PC-3 (cell line): ENCODE measurements around the gene DCDC1. TPM values are rescaled to one million over a fixed set of nuclear protein-coding genes. Genes with fewer than 3 reads are reported as not detected.

Experiments
- ATAC-seq: fragments of 200-7000 bp; cut with Tn5 transposase; 2 replicates; pipeline ENCODE4 v1.9.1; 2020; ENCODE audit warnings: mild to moderate bottlenecking, moderate library complexity
- BruUV-seq: library from RNA; stranded (reverse); fragments of 400-500 nt; replicated peaks from 2 replicates; lab custom pipeline; 2021; lab: Mats Ljungman, UMichigan
- CTCF ChIA-PET: fragments of 300-600 bp; sonication (Branson Sonifier 250); formaldehyde crosslinking; loops from one replicate; lab custom pipeline; 2022; ENCODE audit warnings: antibody characterized with exemption; lab: Charles Lee
- POLR2A ChIA-PET: fragments of 300-600 bp; sonication (Branson Sonifier 250); formaldehyde crosslinking; loops from one replicate; lab custom pipeline; 2022; ENCODE audit warnings: antibody characterized with exemption; ENCODE audit not compliant: unreplicated experiment; lab: Charles Lee
- DNase-seq: peaks from one replicate; pipeline ENCODE4 v3.0.0-alpha.2; 2015
- H2AFZ ChIP-seq: fragments of 300-600 bp; sonication (generic); 2 replicates; pipeline ENCODE4 v1.6.0; 2016; ENCODE audit warnings: antibody characterized with exemption, low read length
- H3F3A ChIP-seq: fragments of 300-600 bp; sonication (generic); one replicate; pipeline ENCODE4 v1.6.0; 2017; ENCODE audit warnings: antibody characterized with exemption, low read length, control low read depth, mild to moderate bottlenecking; ENCODE audit not compliant: unreplicated experiment
- H3K27ac ChIP-seq: fragments of 300-600 bp; sonication (generic); 2 replicates; pipeline ENCODE4 v1.5.1; 2016; ENCODE audit warnings: mild to moderate bottlenecking, low read length
- H3K27me3 ChIP-seq: fragments of 300-600 bp; sonication (generic); 2 replicates; pipeline ENCODE4 v1.6.1; 2016; ENCODE audit warnings: low read length, mixed read lengths
- H3K36me3 ChIP-seq: fragments of 300-600 bp; sonication (generic); 2 replicates; pipeline ENCODE4 v1.6.1; 2016; ENCODE audit warnings: low read depth, mixed run types, low read length, mixed read lengths
- H3K4me1 ChIP-seq: fragments of 300-600 bp; sonication (generic); 2 replicates; pipeline ENCODE4 v1.5.1; 2016; ENCODE audit warnings: low read length; ENCODE audit not compliant: insufficient read depth
- H3K4me2 ChIP-seq: fragments of 300-600 bp; sonication (generic); 2 replicates; pipeline ENCODE4 v1.6.0; 2016; ENCODE audit warnings: low read length
- H3K4me3 ChIP-seq: fragments of 300-600 bp; sonication (generic); 2 replicates; pipeline ENCODE4 v1.5.1; 2016; ENCODE audit warnings: mild to moderate bottlenecking, low read length, mixed read lengths
- H3K79me2 ChIP-seq: fragments of 300-600 bp; sonication (generic); 2 replicates; pipeline ENCODE4 v1.6.1; 2017; ENCODE audit warnings: low read length, mixed read lengths
- H3K9ac ChIP-seq: fragments of 300-600 bp; sonication (generic); 2 replicates; pipeline ENCODE4 v1.6.0; 2016; ENCODE audit warnings: mild to moderate bottlenecking, low read length
- H3K9me2 ChIP-seq: fragments of 300-600 bp; sonication (generic); replicated peaks from 2 replicates; pipeline ENCODE4 v1.6.1; 2016; ENCODE audit warnings: mixed run types, low read length, mixed read lengths
- H3K9me3 ChIP-seq: fragments of 300-600 bp; sonication (generic); 2 replicates; pipeline ENCODE4 v1.6.1; 2016; ENCODE audit warnings: low read length, mixed read lengths
- H4K20me1 ChIP-seq: fragments of 300-600 bp; sonication (generic); 2 replicates; pipeline ENCODE4 v1.6.1; 2016; ENCODE audit warnings: low read length, mixed read lengths
- CTCF ChIP-seq: fragments of 300-600 bp; sonication (generic); conservative IDR thresholded peaks from 2 replicates; pipeline ENCODE4 v1.5.1; 2017; ENCODE audit warnings: antibody characterized with exemption, low read depth, mild to moderate bottlenecking, low read length
- EZH2 ChIP-seq: fragments of 300-600 bp; sonication (generic); IDR thresholded peaks from one replicate; pipeline ENCODE4 v1.6.1; 2017; ENCODE audit warnings: antibody characterized with exemption, mild to moderate bottlenecking, low read length; ENCODE audit not compliant: unreplicated experiment
- EZH2phosphoT487 ChIP-seq: fragments of 300-600 bp; sonication (generic); IDR thresholded peaks from 2 replicates; pipeline ENCODE4 v1.6.1; 2018; ENCODE audit warnings: mild to moderate bottlenecking, antibody characterized with exemption, low read length, borderline replicate concordance
- intact Hi-C: fragments of 100-400 bp; cut with micrococcal nuclease; formaldehyde crosslinking; loops from 2 replicates; pipeline ENCODE4 v1.9.0; 2023
- total RNA-seq: library from RNA; depleted of rRNA; stranded (reverse); fragments of >200 nt; gene quantifications from 2 replicates; pipeline ENCODE4 v1.2.3, GENCODE V29; 2014

The DCDC1 gene
- total RNA-seq, 1 experiment from 2014 or later: not detected

DNA sequence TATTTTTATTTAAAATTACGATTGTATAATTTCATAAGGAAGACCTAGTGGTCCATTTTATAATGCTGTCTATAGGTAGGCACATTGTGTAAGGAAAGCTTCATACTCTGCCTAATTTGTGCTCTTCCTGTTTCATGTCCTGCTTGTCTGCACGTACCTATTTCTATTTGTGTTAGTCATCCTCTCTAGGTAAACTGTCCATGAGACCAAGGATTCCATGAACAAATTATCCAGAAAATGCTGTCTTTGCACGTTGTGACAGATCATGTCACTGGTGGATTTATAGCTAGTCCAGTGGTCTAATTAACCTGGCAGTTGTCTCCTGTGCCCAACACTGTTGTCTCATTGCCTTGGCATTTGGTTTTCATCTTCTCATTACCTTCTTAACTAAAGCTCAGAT, 44.8 kb upstream of the DCDC1 start:
- H3K9ac ChIP-seq: no peak overlapping the region
- peaks cover 16% of the 10 kb centered on the region for H3K4me1 ChIP-seq
- TF ChIP-seq CTCF: no peak
- TF ChIP-seq EZH2phosphoT487: no peak
- no peak for TF ChIP-seq EZH2
- no peak overlapping the region for H3K4me2 ChIP-seq
- peak; percentile 40 for DNase-seq
- intact Hi-C loops: no loop called here
- H3K4me3 ChIP-seq: no peak overlapping the region
- ATAC-seq: no peak
- no peaks in the 10 kb centered on the region for H3K9me2 ChIP-seq
- no peaks in the 10 kb centered on the region for H3K79me2 ChIP-seq
- ChIA-PET CTCF (no interaction called here), POLR2A (no interaction called here)
- H3K9me3 ChIP-seq: no peaks in the 10 kb centered on the region
- H3F3A ChIP-seq: no peaks in the 10 kb centered on the region
- no peaks in the 10 kb centered on the region for H4K20me1 ChIP-seq
- no peak overlapping the region for H2AFZ ChIP-seq
- BruUV-seq: no TSS peak
- H3K27ac ChIP-seq: no peak overlapping the region
- no peaks in the 10 kb centered on the region for H3K36me3 ChIP-seq
- H3K27me3 ChIP-seq: no peaks in the 10 kb centered on the region

DNA sequence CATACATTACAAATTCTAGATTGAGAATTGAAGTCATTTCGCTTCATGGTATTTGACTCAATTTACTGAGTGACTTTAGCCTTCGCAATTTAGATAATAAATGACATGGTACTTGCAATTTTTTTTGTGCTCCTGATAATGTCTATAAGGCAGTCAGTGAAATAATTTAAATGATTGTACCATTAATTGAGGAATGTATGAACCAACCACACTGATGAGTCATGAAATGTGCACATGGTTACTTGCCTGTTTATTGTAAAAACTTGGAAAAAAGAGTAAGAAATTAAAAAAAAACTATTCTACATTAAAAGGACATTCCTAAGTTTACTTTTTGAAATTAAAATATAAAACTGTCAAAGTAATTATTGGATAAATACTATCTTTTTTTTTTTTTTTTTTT, 43.4 kb upstream of the DCDC1 start:
- TF ChIP-seq EZH2 (no peak), EZH2phosphoT487 (no peak), CTCF (no peak)
- H3K36me3 ChIP-seq: no peaks in the 10 kb centered on the region
- H3K79me2 ChIP-seq: no peaks in the 10 kb centered on the region
- intact Hi-C loops: no loop called here
- H3K9ac ChIP-seq: no peak overlapping the region
- H3K9me3 ChIP-seq: no peaks in the 10 kb centered on the region
- POLR2A ChIA-PET: no interaction called here
- H3K4me3 ChIP-seq: no peak overlapping the region
- H3K4me1 ChIP-seq: peaks cover 15% of the 10 kb centered on the region
- no peaks in the 10 kb centered on the region for H4K20me1 ChIP-seq
- no peaks in the 10 kb centered on the region for H3K9me2 ChIP-seq
- CTCF ChIA-PET: no interaction called here
- ATAC-seq: 0 out of 2 replicates have a peak, but pooled peaks have one; percentile 29
- no peaks in the 10 kb centered on the region for H3F3A ChIP-seq
- no TSS peak for BruUV-seq
- H3K27ac ChIP-seq: no peak overlapping the region
- no peak overlapping the region for H2AFZ ChIP-seq
- H3K27me3 ChIP-seq: no peaks in the 10 kb centered on the region
- DNase-seq: peak; percentile 32
- H3K4me2 ChIP-seq: no peak overlapping the region

GRCh38 chr11:31408201-31408600, 38.7 kb upstream of the DCDC1 start:
- ChIA-PET POLR2A (no interaction called here), CTCF (no interaction called here)
- no TSS peak for BruUV-seq
- DNase-seq (no peak), ATAC-seq (no peak)
- TF ChIP-seq EZH2phosphoT487 (no peak), CTCF (no peak), EZH2 (no peak)
- no peak overlapping the region for H2AFZ ChIP-seq
- H3K9me2 ChIP-seq: no peaks in the 10 kb centered on the region
- H3F3A ChIP-seq: no peaks in the 10 kb centered on the region
- H3K79me2 ChIP-seq: no peaks in the 10 kb centered on the region
- no peak overlapping the region for H3K9ac ChIP-seq
- H4K20me1 ChIP-seq: no peaks in the 10 kb centered on the region
- no peaks in the 10 kb centered on the region for H3K9me3 ChIP-seq
- intact Hi-C loops: no loop called here
- H3K4me3 ChIP-seq: no peak overlapping the region
- no peak overlapping the region for H3K27ac ChIP-seq
- H3K4me2 ChIP-seq: no peak overlapping the region
- no peaks in the 10 kb centered on the region for H3K36me3 ChIP-seq
- H3K4me1 ChIP-seq: 0 out of 2 replicates have a peak, but pooled peaks cover 8% of the 10 kb centered on the region
- no peaks in the 10 kb centered on the region for H3K27me3 ChIP-seq
